ENCODE data around the gene TAPBP.

GRCh38 chr6:33316603-33317418 lies 2.9 kb upstream of the TAPBP start:
- TF ChIP-seq CTCF (IDR thresholded peaks at IDR 0.05) (no peak), EP300 (IDR thresholded peaks at IDR 0.05) (no peak)
